Tibial artery (tissue), 4 donors: ENCODE measurements around the gene MYO7B.

Source experiments
- DNase-seq, 2 donors: peaks; one replicate each; pipeline ENCODE4 v3.0.0-alpha.2; 2019
- H3K27ac ChIP-seq, 2 donors: fragments of 200-600 bp; sonication (generic) in 1 of 2; 1 replicate in 1 of 2; 2 replicates in 1 of 2; pipeline ENCODE4 v1.5.1; 2018 to 2019; ENCODE audit warnings: mild to moderate bottlenecking in 1 of 2
- H3K27me3 ChIP-seq, 2 donors: fragments of 200-600 bp; sonication (generic) in 1 of 2; one replicate each; pipeline versions ENCODE4 v1.5.1 to v1.6.0; 2016 to 2019
- H3K36me3 ChIP-seq, 3 donors: fragments of 200-600 bp; sonication (generic) in 2 of 3; one replicate each; pipeline ENCODE4 v1.5.1; 2016 to 2019; ENCODE audit warnings: mild to moderate bottlenecking in 2 of 3
- H3K4me1 ChIP-seq, 4 donors: fragments of 200-600 bp; sonication (generic) in 2 of 4; 1 replicate in 3 of 4; 2 replicates in 1 of 4; pipeline ENCODE4 v1.5.1; 2016 to 2019
- H3K4me3 ChIP-seq, 2 donors: fragments of 200-600 bp; sonication (generic) in 1 of 2; 1 replicate in 1 of 2; 2 replicates in 1 of 2; pipeline ENCODE4 v1.5.1; 2018 to 2019; ENCODE audit warnings: mild to moderate bottlenecking in 2 of 2
- H3K9me3 ChIP-seq, 3 donors: fragments of 200-600 bp; sonication (generic) in 1 of 3; one replicate each; pipeline ENCODE4 v1.5.1; 2016 to 2019
- intact Hi-C: fragments of 100-400 bp; cut with DNase I; formaldehyde crosslinking; loops from one replicate; pipeline ENCODE4 v1.15.0; 2023; ENCODE audit warnings: low total_unique reads
- TF ChIP-seq, protein P1 (sequence below), 2 experiments: fragments of 200-600 bp in 1 of 2; fragments of 450-650 bp in 1 of 2; IDR thresholded peaks; one replicate each; pipeline ENCODE4 v1.5.1; 2017 to 2019; ENCODE audit warnings: antibody characterized with exemption in 2 of 2, mild to moderate bottlenecking in 1 of 2, moderate library complexity in 1 of 2

The MYO7B gene

GRCh38 chr2:127572841-127573240, 37.4 kb downstream of the MYO7B start:
- no peaks in the 10 kb centered on the region for H3K36me3 ChIP-seq
- TF ChIP-seq, protein P1, sequence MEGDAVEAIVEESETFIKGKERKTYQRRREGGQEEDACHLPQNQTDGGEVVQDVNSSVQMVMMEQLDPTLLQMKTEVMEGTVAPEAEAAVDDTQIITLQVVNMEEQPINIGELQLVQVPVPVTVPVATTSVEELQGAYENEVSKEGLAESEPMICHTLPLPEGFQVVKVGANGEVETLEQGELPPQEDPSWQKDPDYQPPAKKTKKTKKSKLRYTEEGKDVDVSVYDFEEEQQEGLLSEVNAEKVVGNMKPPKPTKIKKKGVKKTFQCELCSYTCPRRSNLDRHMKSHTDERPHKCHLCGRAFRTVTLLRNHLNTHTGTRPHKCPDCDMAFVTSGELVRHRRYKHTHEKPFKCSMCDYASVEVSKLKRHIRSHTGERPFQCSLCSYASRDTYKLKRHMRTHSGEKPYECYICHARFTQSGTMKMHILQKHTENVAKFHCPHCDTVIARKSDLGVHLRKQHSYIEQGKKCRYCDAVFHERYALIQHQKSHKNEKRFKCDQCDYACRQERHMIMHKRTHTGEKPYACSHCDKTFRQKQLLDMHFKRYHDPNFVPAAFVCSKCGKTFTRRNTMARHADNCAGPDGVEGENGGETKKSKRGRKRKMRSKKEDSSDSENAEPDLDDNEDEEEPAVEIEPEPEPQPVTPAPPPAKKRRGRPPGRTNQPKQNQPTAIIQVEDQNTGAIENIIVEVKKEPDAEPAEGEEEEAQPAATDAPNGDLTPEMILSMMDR (IDR thresholded peaks at IDR 0.05): no peak
- H3K4me1 ChIP-seq: peaks cover 5 to 51% (median 48%) of the 10 kb centered on the region in 4 donors
- peak in 1 of 2 donors; percentile 7 for DNase-seq
- no peaks in the 10 kb centered on the region for H3K27me3 ChIP-seq
- no peaks in the 10 kb centered on the region for H3K9me3 ChIP-seq
- H3K27ac ChIP-seq: no peak overlapping the region
- intact Hi-C loops: loop anchor here (2.0 kb wide), 1 partner anchor 70 kb away; no protein-coding TSS in a partner anchor
- no peak overlapping the region for H3K4me3 ChIP-seq

- intact Hi-C loops: loop anchor here (2.0 kb wide), 1 partner anchor 70 kb away; no protein-coding TSS in a partner anchor
- TF ChIP-seq, protein P1 (IDR thresholded peaks at IDR 0.05): no peak
- peak in 1 of 2 donors; percentile 33 for DNase-seq
These were observed 37.8 kb downstream of the MYO7B start for GRCh38 chr2:127573298-127573697.

DNA sequence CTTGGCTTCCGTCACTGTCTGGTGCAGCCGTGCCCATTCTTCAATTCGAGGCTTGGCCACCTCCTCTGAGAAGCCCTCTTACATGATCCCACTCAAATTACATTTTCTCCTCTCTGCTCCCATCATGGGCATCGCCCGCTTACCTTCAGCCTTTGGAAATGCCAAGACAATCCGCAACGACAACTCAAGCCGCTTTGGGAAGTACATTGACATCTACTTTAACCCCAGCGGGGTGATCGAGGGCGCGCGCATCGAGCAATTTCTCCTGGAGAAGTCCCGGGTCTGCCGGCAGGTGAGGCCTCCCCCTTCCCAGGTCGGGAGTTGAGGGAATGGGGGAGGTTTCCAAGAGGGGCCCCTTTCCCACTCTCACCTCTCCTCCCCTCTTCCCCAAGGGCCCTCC, 38.3 kb downstream of the MYO7B start:
- TF ChIP-seq, protein P1 (IDR thresholded peaks at IDR 0.05): no peak
- DNase-seq: peak in 1 of 2 donors; percentile 41
- Histone ChIP-seq H3K27me3 (no peaks in the 10 kb centered on the region), H3K27ac (no peak overlapping the region), H3K4me1 (peaks cover 5 to 42% (median 40%) of the 10 kb centered on the region in 4 donors), H3K4me3 (no peak overlapping the region), H3K9me3 (no peaks in the 10 kb centered on the region), H3K36me3 (no peaks in the 10 kb centered on the region)
- intact Hi-C loops: loop anchor here (2.0 kb wide), 1 partner anchor 71 kb away; no protein-coding TSS in a partner anchor

More at GRCh38 chr2:127573298-127573697, 37.8 kb downstream of the MYO7B start:
- no peak overlapping the region for H3K4me3 ChIP-seq
- H3K9me3 ChIP-seq: no peaks in the 10 kb centered on the region
- H3K27me3 ChIP-seq: no peaks in the 10 kb centered on the region
- no peak overlapping the region for H3K27ac ChIP-seq
- no peaks in the 10 kb centered on the region for H3K36me3 ChIP-seq
- H3K4me1 ChIP-seq: peaks cover 5 to 47% (median 43%) of the 10 kb centered on the region in 4 donors

- no peaks in the 10 kb centered on the region for H3K27me3 ChIP-seq
- H3K36me3 ChIP-seq: no peaks in the 10 kb centered on the region
- H3K27ac ChIP-seq: no peak overlapping the region
- H3K4me3 ChIP-seq: no peak overlapping the region
- TF ChIP-seq, protein P1 (IDR thresholded peaks at IDR 0.05): no peak
- intact Hi-C loops: no loop called here
- no peak for DNase-seq
- no peaks in the 10 kb centered on the region for H3K9me3 ChIP-seq
- H3K4me1 ChIP-seq: peaks cover 5 to 33% (median 31%) of the 10 kb centered on the region in 4 donors
These were observed 39.2 kb downstream of the MYO7B start for GRCh38 chr2:127574656-127575055.

DNA sequence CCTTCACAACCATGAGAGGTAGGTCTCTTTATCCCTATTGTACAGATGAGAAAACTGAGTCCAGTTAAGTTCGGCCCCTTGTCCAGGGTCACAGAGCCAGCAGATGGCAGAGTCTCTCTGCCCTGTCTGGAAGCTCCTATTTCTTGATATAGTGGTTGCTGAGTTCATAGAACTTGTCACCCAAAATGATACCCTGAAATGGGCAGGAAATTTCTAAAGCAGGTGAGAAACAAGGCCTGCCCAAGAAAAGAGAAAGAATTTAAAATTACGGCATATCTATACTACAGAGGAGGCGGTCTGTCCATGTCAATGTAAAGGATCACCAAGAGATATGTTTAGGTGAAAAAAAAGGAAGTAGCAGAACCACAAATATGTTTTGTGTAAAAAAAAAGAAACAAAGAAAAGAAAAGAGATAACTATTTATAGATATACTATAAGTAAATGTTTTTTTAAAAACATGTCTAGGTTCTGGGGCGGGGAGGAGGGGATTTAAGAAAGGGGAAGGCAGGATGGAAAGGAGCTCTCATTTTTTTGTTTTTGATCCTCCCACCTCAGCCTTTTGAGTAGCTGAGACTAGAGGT, 39.8 kb downstream of the MYO7B start:
- Histone ChIP-seq H3K4me1 (peaks cover 0 to 27% (median 25%) of the 10 kb centered on the region in 4 donors), H3K9me3 (no peaks in the 10 kb centered on the region), H3K27ac (peak overlapping the region in 1 of 2 donors; percentile 55), H3K36me3 (no peaks in the 10 kb centered on the region), H3K27me3 (no peaks in the 10 kb centered on the region), H3K4me3 (no peak overlapping the region)
- intact Hi-C loops: no loop called here
- TF ChIP-seq, protein P1 (IDR thresholded peaks at IDR 0.05): no peak
- no peak for DNase-seq
